HG03280 (cell line): ENCODE measurements around the gene APOBEC2.
A peak's percentile ranks its signal among the peaks of the same experiment; 100 is the strongest.
"Not testable (repeated sequence)": the region's sequence is repeated elsewhere in the genome, so short reads cannot be mapped to it uniquely, and the experiment has no call there.

Experiments used
- ATAC-seq: cut with Tn5 transposase; IDR thresholded peaks from one replicate; pipeline ENCODE4 v1.9.1; 2021; ENCODE audit warnings: mild to moderate bottlenecking, moderate library complexity; ENCODE audit not compliant: unreplicated experiment

Gene APOBEC2

DNA sequence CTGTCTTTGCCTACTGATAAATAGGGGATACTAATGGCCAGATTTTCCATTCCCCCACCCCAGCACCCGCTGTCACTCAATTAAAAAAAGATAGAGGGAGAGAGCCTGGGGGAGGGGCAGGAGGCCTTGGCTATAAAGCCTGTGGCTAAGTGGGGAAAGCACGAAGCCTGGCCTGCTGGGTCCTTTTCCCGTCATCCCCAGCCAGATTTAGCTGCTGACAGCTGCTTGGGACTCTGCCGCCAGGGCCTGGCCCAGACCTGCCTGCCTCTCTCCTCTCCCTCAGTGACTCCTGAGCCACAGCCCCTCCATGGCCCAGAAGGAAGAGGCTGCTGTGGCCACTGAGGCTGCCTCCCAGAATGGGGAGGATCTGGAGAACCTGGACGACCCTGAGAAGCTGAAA, at the start of gene APOBEC2:
Gene APOBEC2, plus strand, starts transcription at position 162 of the 400 bp plus-strand sequence. Its CDS starts 146 bp downstream, at position 308.
- no peak for ATAC-seq

DNA sequence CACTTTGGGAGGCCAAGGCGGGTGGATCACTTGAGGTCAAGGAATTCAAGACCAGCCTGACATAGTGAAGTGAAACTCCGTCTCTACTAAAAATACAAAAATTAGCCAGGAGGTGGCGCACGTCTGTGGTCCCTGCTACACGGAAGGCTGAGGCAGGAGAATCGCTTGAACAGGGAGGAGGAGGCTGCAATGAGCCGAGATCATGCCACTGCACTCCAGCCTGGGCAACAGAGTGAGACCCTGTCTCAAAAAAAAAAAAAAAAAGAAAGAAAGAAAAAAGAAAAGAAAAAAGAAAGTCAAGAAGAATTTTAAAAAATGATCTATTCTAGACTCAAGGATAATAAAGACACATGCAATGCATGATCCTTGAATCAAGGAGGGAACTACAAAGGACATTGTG, 46.8 kb upstream of the APOBEC2 start:
- ATAC-seq = not testable (repeated sequence)

DNA sequence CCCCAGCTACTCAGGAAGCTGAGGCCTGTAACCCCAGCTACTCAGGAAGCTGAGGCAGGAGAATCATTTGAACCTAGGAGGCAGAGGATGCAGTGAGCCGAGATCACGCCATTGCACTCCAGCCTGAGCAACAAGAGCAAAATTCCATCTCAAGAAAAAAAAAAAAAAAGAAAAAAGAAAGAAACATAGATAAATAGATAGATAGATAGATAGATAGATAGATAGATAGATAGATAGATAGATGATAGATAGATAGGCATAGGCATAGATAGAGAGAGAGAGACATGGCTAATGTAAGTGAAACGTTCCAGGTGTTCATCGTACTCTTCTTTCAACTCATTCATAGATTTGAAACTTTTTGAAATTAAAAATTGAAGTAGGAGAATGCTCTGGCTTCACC, 46.0 kb upstream of the APOBEC2 start:
- not testable (repeated sequence) for ATAC-seq

DNA sequence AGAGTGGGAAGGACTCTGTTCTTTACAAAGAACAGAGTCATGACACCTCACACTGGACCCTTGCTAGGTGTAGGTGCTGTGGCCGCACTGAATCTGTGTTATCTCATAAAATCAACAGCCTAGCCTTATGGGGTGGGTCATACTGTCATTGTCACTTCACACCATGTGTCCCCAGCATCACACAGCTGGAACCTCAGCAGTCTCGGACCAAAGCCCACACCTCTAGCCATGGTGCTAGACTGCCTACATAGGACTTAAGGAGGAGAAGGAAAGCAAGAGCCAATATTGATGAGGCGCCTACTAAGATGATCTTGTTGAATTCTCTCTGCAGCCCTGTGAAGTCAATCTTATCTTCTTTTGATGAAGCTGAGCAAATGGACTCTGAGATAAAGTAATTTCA, 45.0 kb upstream of the APOBEC2 start:
- ATAC-seq = no peak

DNA sequence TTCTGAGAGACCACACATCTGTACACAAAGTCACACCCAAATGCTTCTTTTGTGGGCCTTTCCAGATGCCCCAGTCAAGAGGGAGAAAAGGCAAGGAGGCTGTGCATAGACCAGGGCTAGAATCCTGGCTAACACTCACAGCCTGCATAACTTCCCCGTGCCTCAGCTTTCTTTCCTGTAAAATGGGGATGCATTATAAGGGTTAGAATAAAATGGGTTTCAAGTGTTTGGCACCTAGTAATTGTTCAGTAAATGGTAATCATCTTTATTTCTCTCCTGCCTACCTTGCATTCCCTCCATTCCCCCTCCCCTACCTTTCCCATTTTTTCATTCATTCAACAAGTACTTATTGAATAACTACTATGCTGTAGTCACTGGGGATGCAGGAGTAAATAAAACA, 43.3 kb upstream of the APOBEC2 start:
- no peak for ATAC-seq

DNA sequence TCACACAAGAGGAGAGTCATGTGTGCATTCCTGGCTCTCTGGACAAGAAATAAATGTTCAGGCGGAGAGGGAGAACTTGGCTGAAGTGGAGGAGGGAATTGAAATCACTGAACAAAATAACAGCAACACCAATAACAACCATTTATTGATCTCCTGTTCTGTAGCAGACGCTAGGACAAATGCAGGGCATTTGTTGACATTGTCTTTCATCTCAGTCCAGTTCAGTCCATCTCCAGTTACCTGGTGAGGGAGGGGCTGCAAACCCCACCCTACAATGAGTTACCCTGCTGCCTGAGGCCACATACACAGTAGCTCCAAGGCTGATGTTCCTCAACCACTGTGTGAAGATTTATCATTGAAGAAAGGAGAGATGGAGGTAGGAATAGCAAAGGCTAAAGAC, 41.3 kb upstream of the APOBEC2 start:
- ATAC-seq = no peak

DNA sequence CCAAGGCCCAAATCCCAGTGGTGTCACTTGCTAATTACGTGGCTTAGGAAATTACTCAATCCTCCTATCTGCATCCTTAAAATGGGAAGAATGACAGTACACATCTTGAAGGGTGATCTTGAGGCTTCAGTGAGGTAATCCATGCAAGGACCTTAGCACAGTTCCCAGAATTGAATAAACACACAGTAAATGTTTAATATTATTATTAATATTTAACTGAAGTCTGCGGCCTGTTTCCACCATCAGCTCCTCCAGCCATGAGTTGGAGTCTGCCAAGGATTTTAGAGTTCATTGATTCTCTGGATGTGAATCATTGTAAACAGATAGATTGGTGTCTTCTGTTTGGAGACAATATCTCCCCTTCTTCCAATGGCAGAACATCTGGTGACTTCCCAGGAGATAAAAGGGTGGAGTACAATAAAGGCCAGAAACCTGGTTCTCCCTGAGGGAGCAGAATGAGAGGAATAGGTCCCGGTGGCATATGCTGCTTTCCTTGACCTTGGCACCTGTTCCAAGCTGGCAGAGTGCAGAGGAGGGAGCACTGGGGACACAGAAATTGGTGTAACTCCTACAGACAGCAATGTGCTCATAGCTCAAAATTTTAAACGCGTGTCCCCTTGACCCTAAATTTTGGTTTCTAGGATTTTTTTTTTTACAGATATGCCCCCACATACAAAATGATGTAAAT, 39.4 kb upstream of the APOBEC2 start:
- ATAC-seq = no peak

DNA sequence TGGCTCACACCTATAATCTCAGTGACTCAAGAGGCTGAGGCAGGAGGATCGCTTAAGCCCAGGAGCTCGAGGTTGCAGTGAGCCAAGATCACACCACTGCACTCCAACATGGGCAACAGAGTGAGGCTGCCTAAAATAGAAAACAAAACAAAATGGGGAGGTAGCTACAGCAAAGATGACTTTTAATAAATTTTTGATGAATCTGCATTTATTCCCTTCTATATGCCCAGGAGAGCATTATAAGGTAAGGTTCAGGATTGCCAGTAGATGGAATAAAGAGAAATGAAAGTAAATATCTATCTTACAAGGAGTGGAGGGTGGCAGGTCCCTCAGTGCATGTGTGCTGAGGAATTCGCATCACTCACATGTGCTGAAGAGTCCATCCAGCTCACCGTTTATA, 38.2 kb upstream of the APOBEC2 start:
- ATAC-seq = no peak

DNA sequence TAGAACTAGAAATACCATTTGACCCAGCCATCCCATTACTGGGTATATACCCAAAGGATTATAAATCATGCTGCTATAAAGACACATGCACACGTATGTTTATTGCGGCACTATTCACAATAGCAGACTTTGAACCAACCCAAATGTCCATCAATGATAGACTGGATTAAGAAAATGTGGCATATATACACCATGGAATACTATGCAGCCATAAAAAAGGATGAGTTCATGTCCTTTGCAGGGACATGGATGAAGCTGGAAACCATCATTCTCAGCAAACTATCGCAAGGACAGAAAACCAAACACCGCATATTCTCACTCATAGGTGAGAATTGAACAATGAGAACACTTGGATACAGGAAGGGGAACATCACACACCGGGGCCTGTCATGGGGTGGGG, 37.1 kb upstream of the APOBEC2 start:
- not testable (repeated sequence) for ATAC-seq

DNA sequence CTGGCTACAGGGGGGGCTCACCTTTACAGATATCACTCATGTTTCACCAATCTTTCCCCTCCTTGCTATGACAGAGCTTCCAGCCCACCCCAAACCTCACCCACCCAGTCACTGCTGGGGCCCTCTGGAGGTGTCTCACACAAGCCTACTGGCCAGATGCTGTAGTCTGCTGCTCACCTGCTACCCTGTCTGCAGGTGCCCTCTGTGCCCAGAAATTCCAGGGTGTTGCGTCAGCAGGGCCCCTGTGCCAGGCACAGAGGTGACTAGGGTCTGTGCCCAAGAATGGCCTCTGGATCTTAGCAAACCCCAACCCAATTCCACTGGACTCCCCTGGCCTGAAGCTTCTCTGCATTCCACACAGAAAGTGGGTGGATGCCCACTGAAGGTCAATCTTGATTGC, 35.3 kb upstream of the APOBEC2 start:
- no peak for ATAC-seq

DNA sequence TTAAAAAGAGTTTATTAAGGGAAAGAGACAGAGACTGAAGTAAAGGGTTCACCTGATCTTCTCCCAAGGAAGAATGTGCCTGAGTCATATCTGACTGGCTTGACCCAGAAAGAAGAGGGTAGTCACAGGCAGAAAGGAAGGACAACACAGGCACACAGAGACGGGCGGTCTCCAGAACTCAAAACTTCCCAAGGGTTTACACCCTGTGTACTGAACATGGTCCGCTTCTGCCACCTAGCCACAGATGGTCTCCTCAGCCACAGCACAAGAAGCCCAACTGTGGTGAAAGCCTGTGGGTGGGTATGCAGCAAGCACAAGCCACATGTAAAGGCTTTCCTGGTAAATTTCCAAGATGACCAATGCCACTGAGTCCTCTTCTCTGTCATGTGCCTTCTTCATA, 31.2 kb upstream of the APOBEC2 start:
- ATAC-seq = no peak

DNA sequence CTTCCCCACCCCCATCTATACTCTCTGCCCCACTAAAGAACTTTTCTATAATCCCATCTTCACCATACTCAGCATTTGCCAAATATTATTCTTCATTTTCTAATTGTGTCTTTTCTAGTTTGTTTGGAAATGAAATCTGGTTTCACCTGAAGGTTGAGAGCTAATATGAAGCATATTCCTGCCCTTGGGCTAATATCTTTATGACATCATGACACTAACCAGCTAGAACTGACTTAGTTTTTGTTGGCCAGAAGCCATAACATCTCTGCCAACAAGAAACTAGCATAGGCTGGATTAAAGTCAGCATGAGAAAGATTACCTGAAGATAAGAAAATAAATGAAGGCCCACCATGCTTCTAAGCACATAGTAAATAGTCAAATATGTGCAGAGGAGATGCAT, 30.7 kb upstream of the APOBEC2 start:
- no peak for ATAC-seq

DNA sequence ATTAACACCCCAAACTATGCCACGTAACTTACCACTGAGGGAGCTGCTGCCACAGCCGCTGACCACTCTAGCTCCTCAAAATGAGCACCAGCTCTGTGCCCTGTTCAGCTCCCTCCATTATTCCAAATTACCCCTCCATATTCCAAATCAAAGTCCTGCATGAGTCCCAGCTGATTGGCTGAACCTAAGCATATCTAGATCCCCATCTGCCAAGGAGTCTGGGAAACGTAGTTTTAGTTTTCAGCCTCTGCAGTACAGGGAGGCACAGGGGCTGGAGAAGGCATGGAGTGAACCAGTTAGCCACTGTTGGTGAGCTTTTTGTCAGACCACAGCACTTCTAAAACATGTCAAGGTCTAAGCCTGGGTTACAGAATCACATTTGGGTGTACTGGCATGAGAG, 29.9 kb upstream of the APOBEC2 start:
- ATAC-seq = no peak

DNA sequence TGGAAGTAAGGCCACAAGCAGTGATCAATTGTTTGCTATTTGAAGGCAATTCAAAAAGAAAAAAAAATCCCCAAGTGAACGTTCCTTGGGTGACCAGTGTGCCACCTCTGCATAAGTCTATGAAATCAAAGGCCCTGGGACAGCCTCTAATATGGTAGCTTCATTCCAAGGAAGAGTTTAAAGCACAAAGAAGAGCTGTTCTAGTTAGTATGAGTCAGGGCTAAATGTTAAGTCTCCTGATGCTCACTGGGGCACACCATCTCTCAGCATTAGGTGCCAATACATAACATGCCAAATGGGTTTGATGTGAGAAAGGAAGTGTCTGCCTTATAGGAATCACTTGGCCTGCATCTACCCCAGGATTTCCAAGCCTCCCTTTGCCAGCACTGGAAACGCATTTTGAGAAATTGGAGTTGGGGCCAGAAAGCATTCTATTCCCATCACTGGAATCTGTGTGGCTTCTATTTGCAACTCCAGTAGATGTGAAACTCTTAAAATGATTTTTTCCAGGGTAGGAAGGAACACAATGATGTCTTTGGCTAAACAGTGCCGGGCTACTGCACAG, 27.0 kb upstream of the APOBEC2 start:
- no peak for ATAC-seq

DNA sequence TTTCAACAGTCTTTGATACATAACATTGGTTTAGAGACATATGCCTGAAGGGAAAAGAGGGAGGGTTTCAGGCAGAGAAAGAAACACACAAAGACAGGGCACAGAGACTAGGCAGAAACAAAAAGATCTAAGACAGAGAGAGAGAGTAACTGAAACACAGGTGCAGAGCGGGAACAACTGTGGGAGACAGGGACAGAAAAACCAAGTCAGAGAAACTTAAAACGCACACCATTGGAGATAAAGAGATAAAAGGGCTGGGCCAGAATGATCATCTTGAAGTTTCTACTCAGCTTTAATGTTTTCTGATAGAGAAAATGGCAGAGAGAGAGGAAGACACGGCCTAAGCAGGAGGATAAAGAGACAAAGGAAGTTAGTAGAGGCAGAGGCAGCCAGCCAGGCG, 25.8 kb upstream of the APOBEC2 start:
- ATAC-seq = no peak

DNA sequence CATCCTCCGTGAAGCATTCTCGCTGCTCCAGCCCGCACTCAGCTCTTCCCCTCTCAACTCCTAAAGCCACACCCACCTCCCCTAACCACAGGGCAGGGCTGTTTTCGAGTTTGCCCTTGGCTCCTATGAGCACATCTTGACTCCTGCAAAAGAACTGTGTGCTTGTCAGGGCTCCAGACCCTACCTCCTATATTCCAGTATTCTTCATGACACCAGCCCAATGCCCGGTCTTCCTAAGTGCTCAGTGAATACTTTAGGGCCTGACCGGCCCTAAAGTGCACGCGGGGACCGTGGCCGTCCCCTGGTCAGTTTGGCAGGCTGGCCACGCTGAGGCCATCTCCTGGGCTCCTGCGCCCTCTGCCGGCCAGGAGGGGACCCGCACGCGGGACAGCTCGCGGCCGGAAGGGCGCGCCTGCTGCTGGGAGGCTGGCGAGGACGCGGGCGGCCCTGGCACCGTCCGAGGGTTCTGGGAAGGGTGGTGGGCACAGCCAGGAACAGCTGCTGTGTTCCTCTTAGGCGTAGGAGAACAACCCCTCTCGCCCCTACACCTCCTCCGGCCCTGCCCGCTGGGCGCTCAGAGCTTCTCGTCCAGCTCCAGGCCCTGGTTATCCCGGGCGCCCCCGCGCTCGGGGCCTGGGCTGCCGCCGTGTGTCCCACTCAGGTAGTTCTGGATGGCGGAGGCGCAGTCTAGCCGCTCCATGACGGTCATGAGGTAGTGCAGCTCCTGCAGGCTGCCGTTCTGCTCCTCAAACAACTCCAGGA, 25.0 kb upstream of the APOBEC2 start:
- ATAC-seq = peak; percentile 82

DNA sequence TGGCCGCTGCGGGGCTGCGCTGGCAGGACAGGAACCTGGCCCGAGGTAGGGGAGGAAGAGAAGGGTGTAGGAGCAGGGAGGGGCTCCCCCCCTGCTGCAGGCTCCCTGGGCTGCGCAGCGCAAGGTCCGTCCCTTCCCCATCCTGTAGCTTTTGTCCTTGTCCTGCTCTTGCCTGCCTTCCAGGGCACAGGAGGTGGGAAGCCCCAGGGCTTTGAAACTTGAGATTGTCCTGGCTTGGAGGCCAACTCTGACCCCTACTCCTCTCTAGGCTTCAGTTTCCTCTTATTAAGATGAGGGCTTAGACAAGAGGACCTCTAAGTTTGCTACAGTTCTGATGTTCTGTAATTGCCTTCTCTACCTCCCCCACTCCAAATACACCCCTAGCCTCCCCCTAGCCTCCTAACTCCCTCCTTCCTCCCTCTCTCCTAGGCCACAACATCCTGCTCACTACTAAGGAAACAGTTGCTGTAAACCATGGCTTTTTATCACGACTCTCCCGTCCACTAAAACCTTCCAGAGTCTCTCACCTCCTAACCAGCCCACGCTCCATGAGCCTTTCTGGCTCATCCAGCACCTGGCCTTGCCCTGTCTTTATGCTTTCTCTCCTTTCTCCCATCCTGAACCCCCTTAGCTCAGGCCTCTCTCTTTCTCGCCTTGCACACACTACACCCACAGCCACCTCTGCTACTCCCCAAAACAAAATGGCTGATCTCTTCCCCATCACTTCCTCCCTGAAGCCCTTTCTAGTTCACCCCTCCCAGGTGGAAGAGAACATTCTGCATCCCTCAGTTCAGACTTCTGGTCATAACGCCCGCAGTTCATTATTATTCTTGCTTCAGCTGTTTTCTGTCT, 24.2 kb upstream of the APOBEC2 start:
- peak; percentile 27 for ATAC-seq

DNA sequence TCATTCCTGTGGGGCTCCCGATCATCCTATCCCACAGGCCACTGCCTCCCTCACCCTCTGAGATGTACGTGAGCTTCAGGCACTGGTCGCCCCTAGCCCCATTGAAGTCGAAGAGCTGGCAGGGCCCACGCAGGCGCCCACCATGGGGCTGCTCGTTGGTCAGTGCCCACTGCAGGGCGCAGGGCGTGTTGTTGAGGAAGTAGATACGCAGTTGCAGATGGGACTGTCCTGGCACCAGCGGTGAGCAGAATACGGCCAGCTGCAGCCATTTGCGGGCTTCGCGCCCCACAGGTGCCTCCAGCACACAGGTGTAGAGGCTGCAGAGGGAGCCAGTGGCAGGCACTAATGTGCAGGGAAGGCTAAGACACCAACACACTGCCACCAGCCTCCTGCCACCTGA, 20.2 kb upstream of the APOBEC2 start:
- ATAC-seq = no peak

DNA sequence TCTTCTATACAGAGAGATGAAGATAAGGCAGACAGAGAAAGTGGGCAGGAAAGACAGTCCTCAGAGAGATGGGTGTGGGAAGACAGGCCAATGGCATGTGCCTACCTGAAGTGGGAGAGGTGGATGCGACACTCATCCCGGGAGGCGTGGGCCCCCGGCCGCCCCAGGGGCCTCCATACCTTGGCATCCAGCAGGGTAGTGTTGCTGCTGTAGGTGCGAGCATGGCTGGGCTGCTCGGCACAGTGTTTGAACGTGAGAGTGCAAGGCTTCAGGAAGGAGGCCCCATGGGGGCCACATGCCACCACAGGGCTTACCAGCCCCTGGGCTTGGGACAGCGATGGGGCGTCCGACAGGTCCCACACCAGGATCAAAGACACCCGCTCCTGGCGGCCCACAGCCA, 19.2 kb upstream of the APOBEC2 start:
- no peak for ATAC-seq

DNA sequence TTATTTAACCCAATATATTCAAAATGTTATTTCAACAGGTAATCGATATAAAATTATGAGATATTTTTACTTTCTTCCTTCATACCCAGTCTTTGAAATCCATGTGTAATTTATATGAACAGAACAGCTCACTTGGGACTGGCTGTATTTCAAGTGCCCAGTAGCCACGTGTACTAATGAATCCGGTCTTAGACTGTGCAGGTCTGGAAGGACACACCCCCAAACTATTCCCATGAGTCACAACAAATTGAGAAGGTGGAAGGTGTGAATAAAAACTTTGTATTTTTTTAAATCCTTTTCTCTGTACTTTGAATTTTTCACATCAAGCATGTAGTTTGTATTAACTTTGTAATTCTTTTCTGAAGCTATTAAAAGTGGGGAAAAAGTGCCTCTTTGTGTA, 16.8 kb upstream of the APOBEC2 start:
- ATAC-seq = no peak

DNA sequence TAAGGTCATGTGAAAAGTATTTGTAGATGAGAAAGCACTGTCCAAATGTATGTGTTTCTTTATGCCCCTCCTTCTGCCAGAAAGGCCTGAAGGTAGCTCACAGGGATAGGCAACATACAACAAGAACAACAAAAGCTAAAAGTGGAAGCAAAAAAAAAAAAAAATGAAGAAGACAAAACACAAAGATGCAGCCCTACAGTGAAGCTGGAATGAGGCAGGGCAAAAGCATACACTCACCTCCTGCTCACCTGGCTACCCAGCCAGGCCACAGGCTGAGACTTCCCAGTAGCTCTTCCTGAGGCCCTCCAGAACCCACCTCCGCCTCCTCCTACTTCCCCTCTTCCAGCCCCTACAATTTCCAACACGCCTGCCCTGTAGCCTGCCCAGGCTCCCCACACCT, 16.4 kb upstream of the APOBEC2 start:
- ATAC-seq = no peak
